K562 (cell line): Measurements from ENCODE around the gene OGFR. TPM values are rescaled to one million over a fixed set of nuclear protein-coding genes. Genes with fewer than 3 reads are reported as not detected.

ENCODE experiments used
- CTBP1 ChIP-seq: fragments of 450-650 bp; IDR thresholded peaks from 2 replicates; pipeline ENCODE4 v1.6.1; 2016; ENCODE audit warnings: borderline replicate concordance
- GTF2A2 ChIP-seq: IDR thresholded peaks from 2 replicates; pipeline ENCODE4 v1.6.1; 2016; ENCODE audit warnings: mild to moderate bottlenecking, missing genetic modification characterization, missing compliant biosample characterization
- HMGN3 ChIP-seq: IDR thresholded peaks from 2 replicates; pipeline ENCODE4 v1.6.1; 2011; ENCODE audit warnings: borderline replicate concordance, low read depth, mild to moderate bottlenecking, mixed read lengths, low read length; ENCODE audit not compliant: insufficient read length; ENCODE audit errors: extremely low read depth
- IRF9 ChIP-seq: fragments of 450-650 bp; IDR thresholded peaks from 2 replicates; pipeline ENCODE4 v1.6.1; 2016; ENCODE audit warnings: missing biosample characterization, missing genetic modification characterization
- PML ChIP-seq: IDR thresholded peaks from 2 replicates; pipeline ENCODE4 v1.6.1; 2012; ENCODE audit warnings: low read length, inconsistent platforms
- RBFOX2 ChIP-seq: fragments of 200-400 bp; formaldehyde crosslinking; IDR thresholded peaks from 2 replicates; pipeline ENCODE4 v1.6.1; 2017; ENCODE audit warnings: low read depth, mild to moderate bottlenecking, low read length, moderate library complexity
- RNF2 ChIP-seq: sonication (generic); IDR thresholded peaks from 2 replicates; pipeline ENCODE4 v1.6.1; 2016
- SP1 ChIP-seq: sonication (generic); formaldehyde crosslinking; IDR thresholded peaks from 2 replicates; pipeline ENCODE4 v1.8.1; 2022; ENCODE audit warnings: mild to moderate bottlenecking, missing genetic modification reagents
- TAL1 ChIP-seq: fragments of 450-650 bp; IDR thresholded peaks from 2 replicates; pipeline ENCODE4 v1.6.1; 2016; ENCODE audit warnings: mild to moderate bottlenecking
- polyA plus RNA-seq, 8 experiments: library from polyadenylated mRNA; depleted of rRNA in 4 of 8; stranded (reverse) in 5 of 8; unstranded in 3 of 8; fragments of >200 nt; fragmentation: Nextera tagmentation in 2 of 8; fragmentation: Illumina TruSeq in 1 of 8; extraction: Ambion mirVana in 2 of 8; extraction: Trizol in 1 of 8; gene quantifications; 2 replicates each; pipeline versions ENCODE4 v1.2.1 to v1.2.3, GENCODE V29; 2011 to 2014; ENCODE audit warnings: inconsistent platforms in 1 of 8, missing spikeins in 1 of 8
- total RNA-seq, 7 experiments: library from RNA; depleted of rRNA in 6 of 7; stranded (reverse); fragments of >200 nt in 6 of 7; fragmentation: Illumina TruSeq in 2 of 7; extraction: Trizol in 2 of 7; gene quantifications; 2 replicates each; pipeline versions ENCODE4 v1.2.1 to v1.2.3, GENCODE V29; 2011 to 2021; ENCODE audit warnings: low replicate concordance in 1 of 7
- TF ChIP-seq, protein P1 (sequence below): fragments of 450-650 bp; formaldehyde crosslinking; IDR thresholded peaks from 2 replicates; pipeline ENCODE4 v1.4.0; 2020; ENCODE audit warnings: mild to moderate bottlenecking, moderate library complexity
- TF ChIP-seq, protein P2 (sequence below), 2 experiments: fragments of 450-650 bp in 1 of 2; sonication (generic) in 1 of 2; formaldehyde crosslinking in 1 of 2; IDR thresholded peaks in 1 of 2; conservative IDR thresholded peaks in 1 of 2; 2 replicates each; pipeline versions ENCODE4 v1.6.1 to v1.8.1; 2016 to 2023; ENCODE audit warnings: mild to moderate bottlenecking in 2 of 2, moderate library complexity in 2 of 2, inconsistent platforms in 1 of 2, missing genetic modification reagents in 1 of 2
- TF ChIP-seq, protein P3 (sequence below): fragments of 450-650 bp; IDR thresholded peaks from 2 replicates; pipeline ENCODE4 v1.6.1; 2018; ENCODE audit not compliant: partially characterized antibody
- TF ChIP-seq, protein P4 (sequence below): fragments of 450-650 bp; IDR thresholded peaks from 2 replicates; pipeline ENCODE4 v1.6.1; 2016; ENCODE audit warnings: low read depth, mild to moderate bottlenecking, moderate library complexity
- TF ChIP-seq, protein P5 (sequence below): fragments of 450-650 bp; IDR thresholded peaks from 2 replicates; pipeline ENCODE4 v1.6.1; 2016; ENCODE audit warnings: antibody characterized with exemption
- TF ChIP-seq, protein P6 (sequence below), 2 experiments: fragments of 450-650 bp; conservative IDR thresholded peaks; 2 replicates each; pipeline ENCODE4 v1.6.1; 2017; ENCODE audit warnings: mild to moderate bottlenecking in 2 of 2, moderate library complexity in 2 of 2

OGFR gene
- total and polyA plus RNA-seq, 9 of the 15 experiments (the other 6 are each of a cell fraction or from before 2014, with no cell fraction given) = 0.39 to 56.3 (median 17.5) TPM

- TF ChIP-seq, protein P1, sequence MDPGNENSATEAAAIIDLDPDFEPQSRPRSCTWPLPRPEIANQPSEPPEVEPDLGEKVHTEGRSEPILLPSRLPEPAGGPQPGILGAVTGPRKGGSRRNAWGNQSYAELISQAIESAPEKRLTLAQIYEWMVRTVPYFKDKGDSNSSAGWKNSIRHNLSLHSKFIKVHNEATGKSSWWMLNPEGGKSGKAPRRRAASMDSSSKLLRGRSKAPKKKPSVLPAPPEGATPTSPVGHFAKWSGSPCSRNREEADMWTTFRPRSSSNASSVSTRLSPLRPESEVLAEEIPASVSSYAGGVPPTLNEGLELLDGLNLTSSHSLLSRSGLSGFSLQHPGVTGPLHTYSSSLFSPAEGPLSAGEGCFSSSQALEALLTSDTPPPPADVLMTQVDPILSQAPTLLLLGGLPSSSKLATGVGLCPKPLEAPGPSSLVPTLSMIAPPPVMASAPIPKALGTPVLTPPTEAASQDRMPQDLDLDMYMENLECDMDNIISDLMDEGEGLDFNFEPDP (CRISPR knock-in tag) = no peak
- TF ChIP-seq, protein P2, sequence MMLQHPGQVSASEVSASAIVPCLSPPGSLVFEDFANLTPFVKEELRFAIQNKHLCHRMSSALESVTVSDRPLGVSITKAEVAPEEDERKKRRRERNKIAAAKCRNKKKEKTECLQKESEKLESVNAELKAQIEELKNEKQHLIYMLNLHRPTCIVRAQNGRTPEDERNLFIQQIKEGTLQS (IDR thresholded peaks at IDR 0.05) = no peak
- TF ChIP-seq, protein P2 (CRISPR knock-in tag; conservative IDR thresholded peaks at IDR 0.05) = 0 out of 2 replicates have a peak, but pooled peaks have one; percentile 57
- TF ChIP-seq, protein P3, sequence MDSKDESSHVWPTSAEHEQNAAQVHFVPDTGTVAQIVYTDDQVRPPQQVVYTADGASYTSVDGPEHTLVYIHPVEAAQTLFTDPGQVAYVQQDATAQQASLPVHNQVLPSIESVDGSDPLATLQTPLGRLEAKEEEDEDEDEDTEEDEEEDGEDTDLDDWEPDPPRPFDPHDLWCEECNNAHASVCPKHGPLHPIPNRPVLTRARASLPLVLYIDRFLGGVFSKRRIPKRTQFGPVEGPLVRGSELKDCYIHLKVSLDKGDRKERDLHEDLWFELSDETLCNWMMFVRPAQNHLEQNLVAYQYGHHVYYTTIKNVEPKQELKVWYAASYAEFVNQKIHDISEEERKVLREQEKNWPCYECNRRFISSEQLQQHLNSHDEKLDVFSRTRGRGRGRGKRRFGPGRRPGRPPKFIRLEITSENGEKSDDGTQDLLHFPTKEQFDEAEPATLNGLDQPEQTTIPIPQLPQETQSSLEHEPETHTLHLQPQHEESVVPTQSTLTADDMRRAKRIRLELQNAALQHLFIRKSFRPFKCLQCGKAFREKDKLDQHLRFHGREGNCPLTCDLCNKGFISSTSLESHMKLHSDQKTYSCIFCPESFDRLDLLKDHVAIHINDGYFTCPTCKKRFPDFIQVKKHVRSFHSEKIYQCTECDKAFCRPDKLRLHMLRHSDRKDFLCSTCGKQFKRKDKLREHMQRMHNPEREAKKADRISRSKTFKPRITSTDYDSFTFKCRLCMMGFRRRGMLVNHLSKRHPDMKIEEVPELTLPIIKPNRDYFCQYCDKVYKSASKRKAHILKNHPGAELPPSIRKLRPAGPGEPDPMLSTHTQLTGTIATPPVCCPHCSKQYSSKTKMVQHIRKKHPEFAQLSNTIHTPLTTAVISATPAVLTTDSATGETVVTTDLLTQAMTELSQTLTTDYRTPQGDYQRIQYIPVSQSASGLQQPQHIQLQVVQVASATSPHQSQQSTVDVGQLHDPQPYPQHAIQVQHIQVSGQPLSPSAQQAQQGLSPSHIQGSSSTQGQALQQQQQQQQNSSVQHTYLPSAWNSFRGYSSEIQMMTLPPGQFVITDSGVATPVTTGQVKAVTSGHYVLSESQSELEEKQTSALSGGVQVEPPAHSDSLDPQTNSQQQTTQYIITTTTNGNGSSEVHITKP = no peak
- TF ChIP-seq, protein P4, sequence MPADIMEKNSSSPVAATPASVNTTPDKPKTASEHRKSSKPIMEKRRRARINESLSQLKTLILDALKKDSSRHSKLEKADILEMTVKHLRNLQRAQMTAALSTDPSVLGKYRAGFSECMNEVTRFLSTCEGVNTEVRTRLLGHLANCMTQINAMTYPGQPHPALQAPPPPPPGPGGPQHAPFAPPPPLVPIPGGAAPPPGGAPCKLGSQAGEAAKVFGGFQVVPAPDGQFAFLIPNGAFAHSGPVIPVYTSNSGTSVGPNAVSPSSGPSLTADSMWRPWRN = peak; percentile 37; the same call in 1 of the 2 replicates
- TF ChIP-seq, protein P5, sequence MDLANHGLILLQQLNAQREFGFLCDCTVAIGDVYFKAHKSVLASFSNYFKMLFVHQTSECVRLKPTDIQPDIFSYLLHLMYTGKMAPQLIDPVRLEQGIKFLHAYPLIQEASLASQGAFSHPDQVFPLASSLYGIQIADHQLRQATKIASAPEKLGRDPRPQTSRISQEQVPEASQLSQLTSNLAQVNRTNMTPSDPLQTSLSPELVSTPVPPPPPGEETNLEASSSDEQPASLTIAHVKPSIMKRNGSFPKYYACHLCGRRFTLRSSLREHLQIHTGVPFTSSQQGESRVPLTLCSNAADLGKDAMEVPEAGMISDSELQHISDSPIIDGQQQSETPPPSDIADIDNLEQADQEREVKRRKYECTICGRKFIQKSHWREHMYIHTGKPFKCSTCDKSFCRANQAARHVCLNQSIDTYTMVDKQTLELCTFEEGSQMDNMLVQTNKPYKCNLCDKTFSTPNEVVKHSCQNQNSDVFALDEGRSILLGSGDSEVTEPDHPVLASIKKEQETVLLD = peak; percentile 98
- TF ChIP-seq PML = no peak
- peak; percentile 84 for TF ChIP-seq SP1 (CRISPR knock-in tag)
- no peak for TF ChIP-seq GTF2A2 (tag)
- peak; percentile 69; the same call in 1 of the 2 replicates for TF ChIP-seq CTBP1
- TF ChIP-seq RNF2 = peak; percentile 88
- TF ChIP-seq, protein P6, sequence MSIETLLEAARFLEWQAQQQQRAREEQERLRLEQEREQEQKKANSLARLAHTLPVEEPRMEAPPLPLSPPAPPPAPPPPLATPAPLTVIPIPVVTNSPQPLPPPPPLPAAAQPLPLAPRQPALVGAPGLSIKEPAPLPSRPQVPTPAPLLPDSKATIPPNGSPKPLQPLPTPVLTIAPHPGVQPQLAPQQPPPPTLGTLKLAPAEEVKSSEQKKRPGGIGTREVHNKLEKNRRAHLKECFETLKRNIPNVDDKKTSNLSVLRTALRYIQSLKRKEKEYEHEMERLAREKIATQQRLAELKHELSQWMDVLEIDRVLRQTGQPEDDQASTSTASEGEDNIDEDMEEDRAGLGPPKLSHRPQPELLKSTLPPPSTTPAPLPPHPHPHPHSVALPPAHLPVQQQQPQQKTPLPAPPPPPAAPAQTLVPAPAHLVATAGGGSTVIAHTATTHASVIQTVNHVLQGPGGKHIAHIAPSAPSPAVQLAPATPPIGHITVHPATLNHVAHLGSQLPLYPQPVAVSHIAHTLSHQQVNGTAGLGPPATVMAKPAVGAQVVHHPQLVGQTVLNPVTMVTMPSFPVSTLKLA (conservative IDR thresholded peaks at IDR 0.05) = peak; percentile 91 to 94
- TF ChIP-seq HMGN3 = peak; percentile 88
- no peak for TF ChIP-seq IRF9 (tag)
- TF ChIP-seq RBFOX2 = peak; percentile 79
- no peak for TF ChIP-seq TAL1
Measured at GRCh38 chr20:62861726-62862336, 57.2 kb downstream of the OGFR start, which contains the start of gene TCFL5 (continued).
